Panc1 (cell line): ENCODE measurements around the gene CBX4.

Experiments
- CTCF ChIP-seq: fragments of 450-650 bp; IDR thresholded peaks from 2 replicates; pipeline ENCODE4 v1.5.1; 2017; ENCODE audit warnings: mild to moderate bottlenecking
- POLR2AphosphoS5 ChIP-seq: IDR thresholded peaks from 2 replicates; pipeline ENCODE4 v1.6.1; 2012; ENCODE audit warnings: mild to moderate bottlenecking, low read depth, low read length, moderate library complexity
- REST ChIP-seq, 2 experiments: IDR thresholded peaks; 2 replicates each; pipeline ENCODE4 v1.6.1; 2011 to 2012; ENCODE audit warnings: low read depth in 2 of 2, control low read depth in 1 of 2, low read length in 1 of 2, mild to moderate bottlenecking in 1 of 2, moderate library complexity in 1 of 2; ENCODE audit not compliant: insufficient read depth in 1 of 2
- SIN3A ChIP-seq: IDR thresholded peaks from 2 replicates; pipeline ENCODE4 v1.6.1; 2012; ENCODE audit warnings: low read depth, mild to moderate bottlenecking, low read length, moderate library complexity, borderline replicate concordance; ENCODE audit not compliant: insufficient read depth
- TCF7L2 ChIP-seq: IDR thresholded peaks from 2 replicates; pipeline ENCODE4 v1.6.1; 2011; ENCODE audit warnings: mild to moderate bottlenecking, low read depth, low read length, inconsistent platforms

GRCh38 chr17:79836510-79836971 is 2.7 kb downstream of the CBX4 start:
- TF ChIP-seq CTCF (no peak), POLR2AphosphoS5 (no peak), REST (IDR thresholded peaks at IDR 0.05; ENCODE audit: insufficient read depth in 1 of 2, low read depth in 2 of 2, low read length in 1 of 2) (no peak), TCF7L2 (no peak), SIN3A (no peak)
